ENCODE data around the gene LMF1. TPM values are rescaled to one million over a fixed set of nuclear protein-coding genes. Genes with fewer than 3 reads are reported as not detected.

Gene LMF1
- total RNA-seq, 1 experiment from 2014 or later: 12.8 TPM

GRCh38 chr16:833411-833810 is 137.4 kb downstream of the LMF1 start:
- Histone ChIP-seq H3K9me3 (ENCODE audit: control insufficient read depth in 1 of 2, insufficient read depth in 1 of 2, low read depth in 1 of 2, low read length in 2 of 2) (peaks cover 0 to 23% of the 10 kb centered on the region in 2 experiments; a peak in 2 of 4 replicates), H3K9ac (ENCODE audit: low read length) (no peak overlapping the region), H3K79me2 (ENCODE audit: insufficient read depth, low read length) (no peaks in the 10 kb centered on the region), H4K20me1 (ENCODE audit: insufficient read depth) (no peaks in the 10 kb centered on the region), H3K4me3 (replicated peaks in 1 of 2; ENCODE audit: low read depth in 1 of 2, low read length in 2 of 2) (no peak overlapping the region), H3K36me3 (ENCODE audit: control insufficient read depth in 1 of 2, insufficient read depth in 2 of 2, low read length in 2 of 2) (no peaks in the 10 kb centered on the region), H3K4me2 (ENCODE audit: low read length) (no peak overlapping the region), H3K27me3 (ENCODE audit: insufficient read depth, low read length) (no peaks in the 10 kb centered on the region), H3K27ac (ENCODE audit: low read depth, low read length) (no peak overlapping the region), H2AFZ (ENCODE audit: low read depth, low read length, poor library complexity, severe bottlenecking) (no peak overlapping the region), H3K9me2 (ENCODE audit: insufficient read depth) (no peaks in the 10 kb centered on the region), H3K4me1 (ENCODE audit: control insufficient read depth in 1 of 2, insufficient read depth in 2 of 2, low read length in 2 of 2) (no peaks in the 10 kb centered on the region)
- no TSS peak for BruUV-seq (replicated peaks)
- POLR2A ChIA-PET: no interaction called here
- CTCF ChIA-PET: no interaction called here
- DNase-seq (ENCODE audit: low read depth, low spot score): no peak
- no peak for ATAC-seq
- TF ChIP-seq SIN3A (IDR thresholded peaks at IDR 0.05; ENCODE audit: low read depth) (no peak), POLR2AphosphoS5 (IDR thresholded peaks at IDR 0.05; ENCODE audit: low read depth, low read length) (no peak), CEBPB (IDR thresholded peaks at IDR 0.05; ENCODE audit: low read depth) (no peak), EZH2 (IDR thresholded peaks at IDR 0.05) (no peak), RAD21 (IDR thresholded peaks at IDR 0.05; ENCODE audit: low read depth) (no peak), JUND (IDR thresholded peaks at IDR 0.05) (no peak)
- intact Hi-C loops (cut with micrococcal nuclease): no loop called here
- RAD21 ChIA-PET (ENCODE audit: low non-redundant PET in 1 of 2, low total read pairs in 2 of 2, uncharacterized antibody in 2 of 2, unreplicated experiment in 2 of 2): no interaction called here

GRCh38 chr16:832652-833336 is 138.0 kb downstream of the LMF1 start:
- no peak overlapping the region for H3K27ac ChIP-seq (ENCODE audit: low read depth, low read length)
- no peak for ATAC-seq
- BruUV-seq (replicated peaks): no TSS peak
- H3K4me3 ChIP-seq (replicated peaks in 1 of 2; ENCODE audit: low read depth in 1 of 2, low read length in 2 of 2): no peak overlapping the region
- H3K79me2 ChIP-seq (ENCODE audit: insufficient read depth, low read length): no peaks in the 10 kb centered on the region
- RAD21 ChIA-PET (ENCODE audit: low non-redundant PET in 1 of 2, low total read pairs in 2 of 2, uncharacterized antibody in 2 of 2, unreplicated experiment in 2 of 2): no interaction called here
- H4K20me1 ChIP-seq (ENCODE audit: insufficient read depth): no peaks in the 10 kb centered on the region
- TF ChIP-seq MAX (IDR thresholded peaks at IDR 0.05) (no peak), ELF1 (IDR thresholded peaks at IDR 0.05; ENCODE audit: borderline replicate concordance, low read depth) (no peak), ZBTB33 (IDR thresholded peaks at IDR 0.05; ENCODE audit: extremely low read depth, insufficient replicate concordance, low read length) (no peak)
- no peaks in the 10 kb centered on the region for H3K9me2 ChIP-seq (ENCODE audit: insufficient read depth)
- intact Hi-C loops (cut with micrococcal nuclease): no loop called here
- peaks cover 0 to 23% of the 10 kb centered on the region in 2 experiments; a peak in 2 of 4 replicates for H3K9me3 ChIP-seq (ENCODE audit: control insufficient read depth in 1 of 2, insufficient read depth in 1 of 2, low read depth in 1 of 2, low read length in 2 of 2)
- no peak overlapping the region for H2AFZ ChIP-seq (ENCODE audit: low read depth, low read length, poor library complexity, severe bottlenecking)
- H3K4me2 ChIP-seq (ENCODE audit: low read length): no peak overlapping the region
- POLR2A ChIA-PET: no interaction called here
- H3K9ac ChIP-seq (ENCODE audit: low read length): no peak overlapping the region
- DNase-seq (ENCODE audit: low read depth, low spot score): no peak
- H3K4me1 ChIP-seq (ENCODE audit: control insufficient read depth in 1 of 2, insufficient read depth in 2 of 2, low read length in 2 of 2): no peaks in the 10 kb centered on the region
- CTCF ChIA-PET: no interaction called here
- no peaks in the 10 kb centered on the region for H3K36me3 ChIP-seq (ENCODE audit: control insufficient read depth in 1 of 2, insufficient read depth in 2 of 2, low read length in 2 of 2)
- no peaks in the 10 kb centered on the region for H3K27me3 ChIP-seq (ENCODE audit: insufficient read depth, low read length)

Measured in HCT116 (cell line).